ENCODE data around the gene VKORC1L1.

GRCh38 chr7:65907501-65908198, 34.8 kb downstream of the VKORC1L1 start:
- TF ChIP-seq CTCF (conservative IDR thresholded peaks at IDR 0.05; ENCODE audit: low read depth, low read length) (no peak), EZH2 (IDR thresholded peaks at IDR 0.05; ENCODE audit: borderline replicate concordance, low read depth, low read length, poor library complexity, severe bottlenecking) (no peak)
